ENCODE measurements around the gene PPP2R1B. TPM values are rescaled to one million over a fixed set of nuclear protein-coding genes. Genes with fewer than 3 reads are reported as not detected.
"Not testable (repeated sequence)": the region's sequence is repeated elsewhere in the genome, so short reads cannot be mapped to it uniquely, and the experiment has no call there.

The PPP2R1B gene
- total RNA-seq, 1 donor from 2014 or later = 33.8 TPM

DNA sequence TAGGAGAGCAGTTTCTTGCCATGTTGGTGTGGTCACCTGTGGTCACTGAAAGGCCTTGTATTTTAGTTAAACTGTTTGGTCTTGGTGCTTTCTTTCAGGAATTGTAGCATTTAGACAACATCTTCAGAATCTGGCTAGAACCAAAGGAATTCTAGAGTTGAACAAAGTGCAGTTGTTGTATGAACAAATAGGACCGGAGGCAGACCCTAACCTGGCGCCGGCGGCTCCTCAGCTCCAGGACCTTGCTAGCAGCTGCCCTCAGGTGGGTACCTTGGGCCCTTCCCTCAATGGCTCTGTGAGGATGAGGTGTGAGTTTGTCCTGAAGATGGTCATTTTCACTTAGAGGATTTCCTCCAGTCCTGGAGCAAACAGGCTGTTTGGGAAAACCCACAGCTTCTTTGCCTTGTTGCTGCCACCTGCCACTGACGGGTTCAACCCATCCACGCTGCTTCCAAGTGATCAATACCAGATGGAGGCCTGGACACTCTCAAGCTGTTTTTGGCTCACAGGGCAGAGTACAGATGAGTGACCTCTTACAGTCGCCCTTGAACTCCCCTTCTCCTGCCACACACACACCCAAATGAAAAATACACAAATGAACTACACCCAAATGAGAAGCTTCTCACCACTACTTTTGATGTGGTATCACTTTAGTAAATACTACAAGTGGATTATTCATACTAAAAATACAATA lies 45.2 kb downstream of the PPP2R1B start:
- H3K27ac Mint-ChIP-seq = no peak overlapping the region
- no peak overlapping the region for H3K4me3 Mint-ChIP-seq

DNA sequence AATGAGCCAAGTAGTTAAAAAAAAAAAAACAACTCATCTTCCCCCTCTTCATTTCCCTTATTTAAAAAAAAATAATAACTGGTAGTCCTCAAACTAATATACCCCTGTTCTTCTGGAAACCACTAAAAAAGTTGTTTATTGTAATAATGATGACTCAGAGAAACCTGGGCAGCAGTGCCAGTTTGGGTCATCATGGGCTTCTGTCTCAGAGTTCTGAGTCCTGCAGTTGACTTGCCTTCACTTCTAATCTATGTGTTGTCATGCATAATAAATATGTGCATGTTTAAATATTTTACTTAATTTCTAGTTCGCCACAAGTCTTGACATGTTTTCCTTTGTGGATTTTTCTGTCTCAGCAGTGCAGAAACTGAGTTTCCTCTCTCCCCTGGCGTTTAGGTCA lies 46.8 kb downstream of the PPP2R1B start:
- TF ChIP-seq, protein P1, sequence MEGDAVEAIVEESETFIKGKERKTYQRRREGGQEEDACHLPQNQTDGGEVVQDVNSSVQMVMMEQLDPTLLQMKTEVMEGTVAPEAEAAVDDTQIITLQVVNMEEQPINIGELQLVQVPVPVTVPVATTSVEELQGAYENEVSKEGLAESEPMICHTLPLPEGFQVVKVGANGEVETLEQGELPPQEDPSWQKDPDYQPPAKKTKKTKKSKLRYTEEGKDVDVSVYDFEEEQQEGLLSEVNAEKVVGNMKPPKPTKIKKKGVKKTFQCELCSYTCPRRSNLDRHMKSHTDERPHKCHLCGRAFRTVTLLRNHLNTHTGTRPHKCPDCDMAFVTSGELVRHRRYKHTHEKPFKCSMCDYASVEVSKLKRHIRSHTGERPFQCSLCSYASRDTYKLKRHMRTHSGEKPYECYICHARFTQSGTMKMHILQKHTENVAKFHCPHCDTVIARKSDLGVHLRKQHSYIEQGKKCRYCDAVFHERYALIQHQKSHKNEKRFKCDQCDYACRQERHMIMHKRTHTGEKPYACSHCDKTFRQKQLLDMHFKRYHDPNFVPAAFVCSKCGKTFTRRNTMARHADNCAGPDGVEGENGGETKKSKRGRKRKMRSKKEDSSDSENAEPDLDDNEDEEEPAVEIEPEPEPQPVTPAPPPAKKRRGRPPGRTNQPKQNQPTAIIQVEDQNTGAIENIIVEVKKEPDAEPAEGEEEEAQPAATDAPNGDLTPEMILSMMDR (IDR thresholded peaks at IDR 0.05; ENCODE audit: unreplicated experiment) = no peak
- Mint-ChIP-seq H3K27me3 (ENCODE audit: low read depth) (no peaks in the 10 kb centered on the region), H3K4me1 (peaks cover 11% of the 10 kb centered on the region), H3K27ac (peak overlapping the region; percentile 16), H3K4me3 (no peak overlapping the region), H3K36me3 (peaks cover 41% of the 10 kb centered on the region), H3K9me3 (no peaks in the 10 kb centered on the region)
- no peak for DNase-seq (ENCODE audit: low spot score in 2 of 2, unreplicated experiment in 2 of 2)

More for the DNA sequence above, 45.2 kb downstream of the PPP2R1B start:
- peaks cover 44% of the 10 kb centered on the region for H3K36me3 Mint-ChIP-seq
- peaks cover 11% of the 10 kb centered on the region for H3K4me1 Mint-ChIP-seq
- no peaks in the 10 kb centered on the region for H3K27me3 Mint-ChIP-seq (ENCODE audit: low read depth)
- no peaks in the 10 kb centered on the region for H3K9me3 Mint-ChIP-seq
- TF ChIP-seq, protein P1 (IDR thresholded peaks at IDR 0.05; ENCODE audit: unreplicated experiment) = no peak
- no peak for DNase-seq (ENCODE audit: low spot score in 2 of 2, unreplicated experiment in 2 of 2)

DNA sequence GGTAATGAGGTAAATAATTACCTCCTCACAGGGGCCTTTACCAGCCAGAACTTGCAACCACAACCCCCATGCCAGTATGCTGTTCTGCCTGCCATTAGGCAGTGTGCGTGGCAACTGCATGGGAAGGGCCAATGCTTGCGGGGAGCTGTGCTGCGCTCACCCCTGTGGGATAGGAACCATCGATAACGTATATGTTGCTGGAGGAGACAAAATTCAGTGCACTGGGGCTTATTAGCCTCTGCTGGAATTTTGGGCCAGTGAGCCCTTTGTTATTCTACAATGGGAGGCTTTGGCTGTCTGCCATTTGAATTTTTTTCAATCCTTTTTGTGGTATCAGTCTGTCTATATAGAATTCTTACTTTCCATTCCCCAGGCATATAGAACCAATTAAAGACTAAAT lies 47.3 kb downstream of the PPP2R1B start:
- H3K4me3 Mint-ChIP-seq = no peak overlapping the region
- no peaks in the 10 kb centered on the region for H3K27me3 Mint-ChIP-seq (ENCODE audit: low read depth)
- H3K9me3 Mint-ChIP-seq = no peaks in the 10 kb centered on the region
- DNase-seq (ENCODE audit: low spot score in 2 of 2, unreplicated experiment in 2 of 2) = no peak
- H3K27ac Mint-ChIP-seq = peak overlapping the region; percentile 1
- peaks cover 11% of the 10 kb centered on the region for H3K4me1 Mint-ChIP-seq
- TF ChIP-seq, protein P1 (IDR thresholded peaks at IDR 0.05; ENCODE audit: unreplicated experiment) = no peak
- H3K36me3 Mint-ChIP-seq = peaks cover 43% of the 10 kb centered on the region

DNA sequence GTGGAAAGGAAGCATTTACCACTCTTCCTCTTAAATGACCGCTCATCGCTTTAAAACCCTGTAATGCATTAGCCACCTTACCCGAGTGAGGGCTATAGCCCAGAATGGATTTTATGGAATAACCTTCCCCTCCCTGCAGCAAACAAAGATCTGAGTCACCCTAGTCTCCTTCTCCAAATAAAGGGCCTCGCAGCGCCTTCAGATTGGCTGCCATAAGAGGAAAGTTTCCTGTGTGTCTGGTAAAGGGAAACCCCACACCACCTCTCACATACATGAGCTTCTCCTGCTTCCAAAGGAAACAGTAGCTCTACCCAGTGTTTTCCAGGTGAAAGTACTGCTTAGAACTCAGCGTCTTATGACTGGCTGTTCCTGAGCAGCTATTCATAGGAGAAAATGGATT lies 47.8 kb downstream of the PPP2R1B start:
- no peak for DNase-seq (ENCODE audit: low spot score in 2 of 2, unreplicated experiment in 2 of 2)
- Mint-ChIP-seq H3K27me3 (ENCODE audit: low read depth) (no peaks in the 10 kb centered on the region), H3K36me3 (peaks cover 44% of the 10 kb centered on the region), H3K27ac (peak overlapping the region; percentile 65), H3K4me1 (peaks cover 11% of the 10 kb centered on the region), H3K9me3 (no peaks in the 10 kb centered on the region), H3K4me3 (no peak overlapping the region)
- TF ChIP-seq, protein P1 (IDR thresholded peaks at IDR 0.05; ENCODE audit: unreplicated experiment) = no peak

DNA sequence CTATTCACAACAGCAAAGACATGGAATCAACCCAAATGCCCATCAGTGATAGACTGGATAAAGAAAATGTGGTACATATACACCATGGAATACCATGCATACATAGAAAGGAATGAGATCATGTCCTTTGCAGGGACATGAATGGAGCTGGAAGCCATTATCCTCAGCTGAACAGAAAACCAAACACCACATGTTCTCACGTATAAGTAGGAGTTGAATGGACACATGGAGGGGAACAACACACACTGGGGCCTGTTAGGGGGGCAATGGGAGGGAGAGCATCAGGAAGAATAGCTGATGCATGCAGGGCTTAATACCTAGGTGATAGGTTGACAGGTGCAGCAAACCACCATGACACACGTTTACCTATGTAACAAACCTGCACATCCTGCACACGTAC lies 48.5 kb downstream of the PPP2R1B start:
- not testable (repeated sequence) for H3K27ac Mint-ChIP-seq
- peaks cover 42% of the 10 kb centered on the region for H3K36me3 Mint-ChIP-seq

DNA sequence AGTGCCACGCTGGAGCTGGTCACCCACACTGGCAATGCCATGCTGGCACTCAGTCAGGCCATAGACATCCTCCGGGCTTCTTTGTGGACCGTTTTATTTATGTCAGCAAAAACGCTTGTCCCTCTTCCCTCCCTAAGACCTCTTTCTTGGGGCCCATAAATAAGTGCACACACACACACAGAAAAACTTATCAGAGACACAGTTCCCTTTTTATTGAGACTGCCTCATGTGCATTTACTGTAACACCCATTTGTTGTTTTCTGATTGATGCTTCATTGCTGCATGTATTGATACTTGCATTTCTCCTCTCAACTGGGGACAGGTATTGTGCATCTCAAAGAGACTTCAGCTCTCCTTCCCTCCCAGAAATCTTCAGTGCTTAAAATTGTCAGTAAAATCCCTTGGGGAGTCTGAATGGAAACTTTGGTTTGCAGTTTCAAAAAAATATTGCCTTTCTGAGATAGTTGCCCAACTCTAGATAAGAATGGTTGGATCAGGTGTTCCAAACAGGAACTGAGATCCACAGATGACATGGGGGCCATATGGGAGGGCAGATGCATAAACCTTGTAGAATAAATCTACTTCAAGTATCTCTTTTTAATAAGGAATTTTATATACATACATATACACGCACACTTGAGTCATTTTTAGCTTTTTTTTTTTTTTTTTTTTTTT lies 50.9 kb downstream of the PPP2R1B start:
- no peaks in the 10 kb centered on the region for H3K27me3 Mint-ChIP-seq (ENCODE audit: low read depth)
- peaks cover 36% of the 10 kb centered on the region for H3K36me3 Mint-ChIP-seq
- no peaks in the 10 kb centered on the region for H3K9me3 Mint-ChIP-seq
- H3K4me3 Mint-ChIP-seq = no peak overlapping the region
- H3K4me1 Mint-ChIP-seq = peaks cover 11% of the 10 kb centered on the region
- DNase-seq (ENCODE audit: low spot score in 2 of 2, unreplicated experiment in 2 of 2) = no peak
- no peak overlapping the region for H3K27ac Mint-ChIP-seq
- TF ChIP-seq, protein P1 (IDR thresholded peaks at IDR 0.05; ENCODE audit: unreplicated experiment) = no peak

More for the DNA sequence above, 48.5 kb downstream of the PPP2R1B start:
- H3K27me3 Mint-ChIP-seq (ENCODE audit: low read depth); H3K4me3 Mint-ChIP-seq; H3K9me3 Mint-ChIP-seq; DNase-seq (ENCODE audit: low spot score in 2 of 2, unreplicated experiment in 2 of 2): not testable (repeated sequence)
- peaks cover 11% of the 10 kb centered on the region for H3K4me1 Mint-ChIP-seq

All from mesothelial cell of epicardium (in vitro differentiated cells).